GM12874 (cell line): ENCODE data around the gene PNPLA3.
A peak's percentile ranks its signal among the peaks of the same experiment; 100 is the strongest.

Source experiments
- TF ChIP-seq, protein P1 (sequence below): IDR thresholded peaks from 2 replicates; pipeline ENCODE4 v1.5.1; 2011; ENCODE audit warnings: low read depth, mild to moderate bottlenecking, control low read depth, low read length, moderate library complexity; ENCODE audit not compliant: insufficient read depth

PNPLA3 gene

GRCh38 chr22:43993072-43993760 lies 69.6 kb downstream of the PNPLA3 start:
- TF ChIP-seq, protein P1, sequence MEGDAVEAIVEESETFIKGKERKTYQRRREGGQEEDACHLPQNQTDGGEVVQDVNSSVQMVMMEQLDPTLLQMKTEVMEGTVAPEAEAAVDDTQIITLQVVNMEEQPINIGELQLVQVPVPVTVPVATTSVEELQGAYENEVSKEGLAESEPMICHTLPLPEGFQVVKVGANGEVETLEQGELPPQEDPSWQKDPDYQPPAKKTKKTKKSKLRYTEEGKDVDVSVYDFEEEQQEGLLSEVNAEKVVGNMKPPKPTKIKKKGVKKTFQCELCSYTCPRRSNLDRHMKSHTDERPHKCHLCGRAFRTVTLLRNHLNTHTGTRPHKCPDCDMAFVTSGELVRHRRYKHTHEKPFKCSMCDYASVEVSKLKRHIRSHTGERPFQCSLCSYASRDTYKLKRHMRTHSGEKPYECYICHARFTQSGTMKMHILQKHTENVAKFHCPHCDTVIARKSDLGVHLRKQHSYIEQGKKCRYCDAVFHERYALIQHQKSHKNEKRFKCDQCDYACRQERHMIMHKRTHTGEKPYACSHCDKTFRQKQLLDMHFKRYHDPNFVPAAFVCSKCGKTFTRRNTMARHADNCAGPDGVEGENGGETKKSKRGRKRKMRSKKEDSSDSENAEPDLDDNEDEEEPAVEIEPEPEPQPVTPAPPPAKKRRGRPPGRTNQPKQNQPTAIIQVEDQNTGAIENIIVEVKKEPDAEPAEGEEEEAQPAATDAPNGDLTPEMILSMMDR = peak; percentile 90

GRCh38 chr22:43994006-43994405 lies 70.4 kb downstream of the PNPLA3 start:
- TF ChIP-seq, protein P1 = no peak

GRCh38 chr22:43994416-43994815 lies 70.8 kb downstream of the PNPLA3 start:
- TF ChIP-seq, protein P1 = no peak

GRCh38 chr22:43995057-43995685 lies 71.6 kb downstream of the PNPLA3 start:
- TF ChIP-seq, protein P1 = no peak

DNA sequence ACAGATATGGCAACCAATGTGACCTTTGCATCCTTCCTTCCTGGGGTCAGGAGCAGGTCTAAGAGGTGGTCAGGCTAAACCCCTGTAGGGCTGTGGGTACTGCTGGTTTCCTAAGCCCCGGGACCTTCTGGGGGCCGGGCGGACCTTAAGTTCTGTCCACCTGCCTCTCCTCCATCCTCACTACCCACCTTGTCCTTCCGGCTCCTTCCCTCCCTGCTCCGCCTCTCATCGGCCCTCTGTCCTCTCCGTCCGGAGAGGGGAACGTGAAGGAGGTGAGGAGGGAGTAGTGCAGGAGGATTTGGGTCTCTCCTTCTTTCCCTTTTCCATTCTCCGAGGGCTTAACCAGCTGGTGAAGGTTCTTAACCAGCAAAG lies 72.2 kb downstream of the PNPLA3 start:
- TF ChIP-seq, protein P1 = no peak

DNA sequence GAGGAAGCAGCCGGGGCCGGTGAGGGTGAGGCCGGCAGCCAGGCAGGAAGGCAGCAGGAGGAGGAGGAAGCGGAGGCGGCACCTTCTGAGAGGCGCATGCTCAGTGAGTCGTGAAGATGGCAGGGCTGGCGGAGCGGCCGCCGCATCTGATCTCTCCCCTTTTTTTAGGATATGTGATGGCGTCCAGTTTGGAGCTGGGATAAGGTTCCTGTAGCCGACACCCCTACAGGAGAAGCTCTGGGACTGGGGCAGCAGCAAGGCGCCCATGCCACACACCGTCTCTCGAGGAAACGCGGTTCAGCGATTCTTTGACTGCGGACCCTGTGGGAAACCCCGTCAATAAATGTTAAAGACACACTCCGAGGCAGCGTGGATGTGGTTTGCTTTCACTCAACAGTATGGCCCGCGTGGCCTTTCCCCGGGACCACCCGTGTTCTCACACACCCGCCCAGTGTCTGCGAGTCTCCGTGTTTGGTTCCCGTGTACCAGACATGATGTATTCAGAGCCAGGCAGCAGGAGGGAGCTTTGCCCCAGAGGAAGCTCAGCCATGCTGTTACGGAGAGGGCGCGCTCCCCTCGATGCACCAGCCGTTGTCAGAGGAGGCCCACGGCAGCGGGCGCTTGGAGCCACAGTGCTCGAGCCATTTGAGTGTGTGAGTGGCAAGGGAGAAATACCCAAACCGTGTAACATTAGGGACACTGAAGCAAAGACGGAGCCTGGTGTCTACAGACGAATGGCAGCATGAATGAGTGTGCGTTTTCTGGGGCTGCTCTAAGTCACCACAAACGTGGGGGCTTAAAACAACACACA lies 72.8 kb downstream of the PNPLA3 start:
- TF ChIP-seq, protein P1 = no peak

- TF ChIP-seq, protein P1 = no peak
These were observed 73.3 kb downstream of the PNPLA3 start for GRCh38 chr22:43996981-43997265.
